ENCODE data around the gene PLPP6.

GRCh38 chr9:4713849-4714248 lies 51.8 kb downstream of the PLPP6 start:
- no peak for TF ChIP-seq GATA2 (IDR thresholded peaks at IDR 0.05; ENCODE audit: low read depth, low read length)
- no peak for TF ChIP-seq GATA3 (IDR thresholded peaks at IDR 0.05; ENCODE audit: low read depth, low read length)

All from SH-SY5Y (cell line).